HG03575 (cell line): ENCODE data around the gene MYD88.

Source experiments
- ATAC-seq: cut with Tn5 transposase; IDR thresholded peaks from one replicate; pipeline ENCODE4 v1.9.1; 2021; ENCODE audit not compliant: unreplicated experiment, insufficient number of reproducible peaks, low FRiP score; ENCODE audit errors: extremely low read depth

MYD88 gene

DNA sequence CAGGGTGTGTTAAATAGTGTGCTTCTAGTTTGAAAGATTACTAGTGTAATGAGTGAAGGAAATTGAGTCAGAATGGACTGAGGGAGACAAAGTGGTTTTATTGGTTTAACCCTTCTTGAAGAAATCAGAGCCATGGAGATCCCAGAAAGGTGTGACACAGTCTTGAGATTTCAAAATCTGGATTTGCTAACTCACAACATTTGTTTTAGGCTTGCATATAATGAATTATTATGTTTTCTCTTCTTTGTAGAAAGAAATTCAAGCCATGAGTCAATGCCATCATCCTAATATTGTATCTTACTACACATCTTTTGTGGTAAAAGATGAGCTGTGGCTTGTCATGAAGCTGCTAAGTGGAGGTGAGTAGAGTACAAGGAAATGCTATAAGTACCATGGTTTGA lies 52.0 kb downstream of the MYD88 start:
- ATAC-seq, result no peak
